GM11168 (cell line): ENCODE results near the gene TSPAN5.
"Not testable (repeated sequence)": the region's sequence is repeated elsewhere in the genome, so short reads cannot be mapped to it uniquely, and the experiment has no call there.

Experiments
- in situ Hi-C: fragments of 300-500 bp; cut with MboI; formaldehyde crosslinking; loops from one replicate; pipeline ENCODE4 v1.12.0; 2022; ENCODE audit warnings: low sequenced_read_pairs; ENCODE audit not compliant: unreplicated experiment

The TSPAN5 gene

DNA sequence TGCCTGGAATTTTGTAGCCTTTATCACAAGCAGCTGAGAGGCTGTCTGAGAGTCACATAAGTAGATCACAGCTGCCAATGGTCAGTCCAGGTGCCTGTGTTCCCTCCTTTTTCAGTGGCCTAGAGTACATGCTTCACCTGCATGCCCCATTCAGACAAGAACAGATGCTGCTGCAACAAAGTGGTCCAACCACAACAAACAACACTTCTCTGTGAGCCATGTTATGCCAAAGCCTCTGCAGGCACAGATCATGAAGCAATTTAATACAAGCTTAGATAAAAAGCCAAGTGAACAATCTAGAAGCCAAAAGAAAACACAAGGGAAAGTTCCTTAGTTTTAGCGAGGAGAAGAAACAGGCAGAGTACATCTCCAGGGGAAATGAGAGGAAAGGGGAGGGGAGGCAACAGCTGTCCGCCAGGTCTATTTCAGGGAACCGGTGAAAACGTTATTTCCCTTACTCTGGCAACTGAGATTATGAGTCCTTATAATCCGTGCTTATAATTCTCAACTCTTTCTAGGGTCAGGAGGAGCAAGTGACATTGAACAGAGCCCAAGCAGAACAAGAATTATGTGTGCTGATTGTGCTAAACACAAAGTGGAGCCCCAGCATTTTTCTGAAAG is 92.6 kb downstream of the TSPAN5 start:
- in situ Hi-C loops, result no loop called here

DNA sequence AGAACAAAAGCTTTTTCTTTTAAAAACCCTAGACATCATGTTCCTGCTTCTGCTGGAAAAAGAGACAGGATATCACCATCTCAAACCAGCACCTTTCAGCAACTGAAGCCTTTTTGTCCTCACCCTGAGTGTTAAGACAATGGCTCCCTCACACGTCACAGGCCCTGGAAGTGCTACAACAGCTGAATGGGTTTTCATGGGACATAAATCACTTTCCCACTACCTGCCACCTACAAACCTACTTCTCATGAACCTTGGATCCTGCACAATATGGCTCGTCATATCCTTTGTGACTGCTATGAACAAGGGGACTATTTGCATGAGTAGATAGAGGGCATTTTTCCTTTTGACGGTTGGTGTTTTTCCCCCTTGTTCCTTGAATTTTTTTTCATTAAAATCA is 93.6 kb downstream of the TSPAN5 start:
- in situ Hi-C loops, result no loop called here

DNA sequence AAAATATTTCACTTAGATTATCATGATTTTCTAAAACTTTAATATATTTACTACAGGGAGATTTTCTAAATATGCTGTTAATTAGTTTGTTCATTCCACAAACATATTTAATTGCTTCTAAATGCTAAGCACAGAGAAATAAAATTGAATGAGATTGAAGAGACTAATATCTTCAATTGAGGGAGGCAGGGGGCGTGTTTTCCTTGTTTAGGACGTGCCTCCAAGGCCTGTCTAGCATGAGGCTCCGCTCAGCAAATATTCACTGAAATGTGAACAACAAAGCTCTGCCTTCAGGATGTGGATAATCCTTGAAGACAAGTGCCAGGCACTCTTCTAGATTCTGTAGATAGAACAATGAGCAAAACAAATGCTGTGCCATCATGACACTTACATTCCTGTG is 98.1 kb downstream of the TSPAN5 start:
- in situ Hi-C loops, result no loop called here

DNA sequence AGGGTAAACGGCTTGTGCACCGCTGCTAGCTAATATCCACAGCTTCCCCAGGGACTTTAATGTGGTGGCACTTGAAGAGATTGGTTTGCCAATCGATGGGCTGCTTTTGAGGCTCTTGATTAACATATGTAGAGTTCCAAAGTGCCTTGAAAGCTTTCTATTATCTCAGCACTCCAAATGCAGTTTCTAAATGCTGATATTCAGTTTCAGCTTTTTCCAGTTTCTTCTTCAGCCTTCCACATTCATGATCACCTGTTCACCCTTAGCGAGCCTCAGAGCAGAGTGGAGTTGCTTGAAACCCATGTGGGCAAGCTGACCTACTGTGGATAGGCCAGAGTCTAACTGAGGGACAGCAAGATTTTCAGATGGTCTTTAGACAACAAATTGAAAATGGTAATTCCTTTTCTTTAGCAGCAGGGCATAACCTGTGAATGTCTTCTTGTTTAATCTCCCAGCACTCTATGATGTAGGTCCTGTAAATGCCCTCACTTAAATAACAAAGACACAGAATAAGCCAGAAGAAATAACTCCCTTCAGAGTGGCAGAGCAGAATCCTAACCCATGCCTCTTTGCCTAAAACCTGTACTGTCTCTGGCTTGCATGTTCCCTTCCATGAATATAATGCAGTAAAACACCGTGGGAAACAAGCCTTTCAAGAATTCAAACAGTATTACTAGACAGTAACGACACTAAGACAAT is 99.8 kb downstream of the TSPAN5 start:
- in situ Hi-C loops, result no loop called here

DNA sequence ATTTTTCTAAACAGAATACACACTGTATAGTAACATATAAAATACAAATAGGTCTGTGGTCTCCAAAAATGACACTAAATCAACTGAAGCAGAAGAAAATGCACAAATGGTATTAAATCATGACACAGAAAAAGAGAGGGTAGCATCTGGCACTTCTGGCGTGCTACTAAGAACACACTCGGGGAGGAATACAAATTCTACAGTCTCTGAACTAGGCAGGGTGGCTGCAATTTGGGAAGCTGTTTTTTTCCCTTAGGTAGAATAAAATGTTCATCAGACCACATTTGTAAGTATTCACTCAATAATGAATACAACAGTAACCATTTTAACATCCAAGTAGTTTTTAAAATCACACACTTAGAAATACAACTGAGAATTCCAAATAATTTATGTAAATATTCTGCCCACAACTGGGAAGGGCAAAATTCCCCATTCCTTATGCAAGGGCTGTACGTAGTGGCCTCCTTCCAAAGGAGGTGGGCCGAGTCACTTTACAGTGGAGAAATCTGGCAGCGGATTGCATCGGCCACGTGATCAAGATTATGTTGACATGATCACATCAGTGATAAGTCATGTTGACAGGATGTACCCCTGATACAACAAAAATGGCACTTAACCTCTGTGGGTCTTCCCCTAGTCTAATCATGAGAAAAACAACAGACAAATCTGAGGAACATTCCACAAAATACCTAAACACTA is 101.1 kb downstream of the TSPAN5 start:
- in situ Hi-C loops, result no loop called here

DNA sequence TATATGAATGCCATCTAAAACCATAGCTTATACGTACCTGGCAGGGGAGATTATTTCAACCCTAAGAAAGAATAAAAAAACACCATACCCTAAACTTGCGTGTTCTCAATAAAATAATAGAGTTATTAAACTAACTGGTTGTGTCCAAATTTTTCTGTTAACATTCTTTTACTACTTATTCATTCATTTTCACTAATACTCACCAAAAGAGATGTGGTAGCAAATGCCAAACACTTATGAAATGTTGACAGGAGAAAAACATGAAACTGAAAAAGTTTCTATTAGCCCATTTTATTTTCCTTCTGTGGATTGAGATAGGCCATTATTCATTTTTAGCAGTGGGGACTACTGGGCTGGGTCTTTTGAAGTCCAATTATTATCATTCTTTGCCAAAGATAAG is 102.0 kb downstream of the TSPAN5 start:
- in situ Hi-C loops, result no loop called here

DNA sequence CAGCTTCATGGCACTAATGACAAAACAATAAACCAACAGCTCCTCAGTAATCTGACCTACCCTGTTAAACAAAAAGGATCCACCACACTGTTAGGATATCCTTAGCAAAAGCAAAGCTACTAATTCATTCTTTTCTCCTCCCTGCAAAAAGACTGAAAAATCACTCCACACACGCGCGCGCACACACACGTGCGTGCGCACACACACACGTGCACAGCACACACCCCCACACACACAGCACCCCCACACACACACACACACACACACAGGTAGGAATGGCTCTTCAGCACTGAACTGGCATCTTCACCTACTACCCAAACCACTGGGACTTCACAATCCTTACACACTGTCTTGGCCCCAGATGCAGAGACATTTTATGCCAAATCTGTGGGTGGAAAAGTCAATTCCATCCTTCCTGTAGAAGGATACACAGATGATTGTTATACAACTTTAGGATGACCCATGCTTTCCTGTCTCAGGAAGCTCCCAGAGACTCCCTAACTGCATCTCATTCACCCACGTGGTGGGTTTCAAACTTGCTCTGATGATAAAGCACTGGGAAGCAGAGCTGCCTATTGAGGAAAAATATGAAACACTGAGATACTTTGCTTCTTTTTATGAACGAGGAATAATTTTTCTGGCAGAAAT is 102.5 kb downstream of the TSPAN5 start:
- in situ Hi-C loops, result no loop called here

DNA sequence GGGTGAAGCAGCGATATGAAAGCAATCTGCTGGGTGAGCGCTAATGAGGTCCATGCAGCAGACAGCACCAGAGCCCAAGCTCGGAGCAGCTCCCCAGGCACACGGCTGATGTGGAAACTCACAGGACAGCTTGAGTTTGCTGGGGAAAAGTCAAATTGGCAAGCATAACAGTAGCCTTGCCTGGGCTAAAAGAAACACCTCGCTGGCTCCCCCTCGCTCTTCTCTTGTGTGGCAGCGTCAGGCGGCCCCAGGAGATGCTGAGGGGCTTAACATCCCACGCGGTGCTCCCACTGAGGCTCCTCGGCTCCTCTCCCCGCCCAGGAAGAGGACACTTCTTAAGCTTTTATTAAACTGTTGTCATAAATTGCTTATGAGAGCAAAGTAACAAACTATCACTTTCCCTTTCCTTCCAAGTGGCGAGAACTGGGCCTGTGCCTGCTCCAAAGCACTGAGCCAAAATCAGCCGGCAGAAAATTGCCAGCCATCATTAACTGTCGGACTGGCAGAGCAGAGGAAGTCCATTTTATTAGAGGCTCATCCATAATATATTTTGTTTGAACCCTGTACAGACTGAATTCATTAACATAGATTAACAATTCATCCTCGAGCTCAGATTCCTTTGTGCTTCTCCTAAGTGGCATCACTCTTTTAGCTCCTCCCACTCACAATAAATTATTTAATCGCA is 111.4 kb downstream of the TSPAN5 start:
- in situ Hi-C loops, result no loop called here

DNA sequence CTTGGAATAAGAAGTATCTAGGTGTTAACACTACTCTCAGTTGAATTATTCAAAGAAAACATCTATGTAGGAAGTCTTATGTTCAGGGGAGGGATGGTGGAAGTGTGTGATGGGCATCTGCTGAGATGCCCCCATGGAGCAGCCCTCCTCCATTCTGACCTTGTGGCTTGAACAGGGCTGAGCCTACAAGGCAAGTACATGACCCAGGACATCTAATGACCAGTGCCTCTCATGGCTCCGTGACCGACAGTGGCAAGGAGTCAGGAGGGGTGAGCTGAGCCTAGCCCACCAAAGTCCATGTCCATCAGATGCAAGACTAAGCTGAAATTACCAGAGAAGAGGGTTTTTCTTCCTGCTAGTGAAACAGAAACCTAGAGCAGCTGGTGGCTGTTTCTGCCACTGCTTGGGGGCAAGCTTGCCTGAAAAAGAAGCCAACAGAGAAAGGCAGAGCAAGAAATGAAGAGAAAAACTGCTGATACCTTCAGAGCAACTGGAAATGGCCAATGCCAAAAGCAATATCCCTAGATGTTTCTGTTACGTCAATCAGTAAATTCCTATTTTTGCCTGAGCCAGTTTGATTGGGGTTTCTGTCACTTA is 113.5 kb downstream of the TSPAN5 start:
- in situ Hi-C loops, result no loop called here

DNA sequence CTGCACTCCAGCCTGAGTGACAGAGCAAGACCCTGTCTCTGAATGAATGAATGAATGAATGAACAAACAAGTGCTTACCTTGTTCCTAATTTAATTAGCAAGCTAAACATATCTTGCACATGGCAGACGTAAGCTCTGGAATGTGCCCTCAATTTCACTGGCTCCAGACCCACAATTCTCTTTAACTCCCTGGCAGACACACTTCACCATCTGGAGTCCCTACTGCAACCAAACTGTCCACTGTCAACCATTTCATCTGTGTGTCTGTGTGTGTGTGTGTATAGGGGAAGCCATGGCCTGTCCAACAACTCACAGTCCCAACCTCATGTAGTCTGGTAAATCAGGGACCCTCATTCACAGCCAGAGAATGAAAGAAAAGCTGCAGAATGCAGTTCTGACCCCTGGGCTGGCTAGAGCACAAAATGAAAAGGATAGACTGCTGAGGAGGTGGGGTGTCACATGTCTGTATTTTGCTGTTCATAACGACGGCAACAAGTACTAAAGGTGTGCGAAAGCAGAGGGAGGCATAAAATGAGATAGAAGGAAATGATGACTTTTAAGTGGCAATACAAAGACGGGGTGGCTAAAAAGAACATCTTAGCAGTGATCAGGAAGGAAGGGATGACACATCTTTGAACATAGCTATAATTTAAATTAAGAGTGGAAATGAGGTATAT is 114.1 kb downstream of the TSPAN5 start:
- in situ Hi-C loops, result no loop called here

DNA sequence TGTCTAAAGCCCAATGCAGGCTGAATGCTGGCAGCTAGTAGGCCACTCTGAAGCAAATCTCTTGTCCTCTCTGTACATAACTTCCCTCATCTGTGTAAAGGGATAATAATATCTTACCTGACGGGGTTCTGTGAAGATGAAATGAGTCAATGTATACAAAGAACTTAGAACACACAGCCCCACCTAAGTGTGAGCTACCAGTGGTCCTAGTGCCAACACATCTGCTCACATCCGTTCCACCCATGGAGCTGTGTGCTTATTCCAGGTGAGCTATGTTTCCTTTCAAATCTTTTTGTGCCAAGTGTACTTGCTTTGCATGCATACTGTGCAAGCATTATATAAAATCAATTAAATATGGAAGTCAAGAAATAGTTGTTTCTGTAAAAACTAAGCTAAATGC is 116.4 kb downstream of the TSPAN5 start:
- in situ Hi-C loops, result no loop called here

DNA sequence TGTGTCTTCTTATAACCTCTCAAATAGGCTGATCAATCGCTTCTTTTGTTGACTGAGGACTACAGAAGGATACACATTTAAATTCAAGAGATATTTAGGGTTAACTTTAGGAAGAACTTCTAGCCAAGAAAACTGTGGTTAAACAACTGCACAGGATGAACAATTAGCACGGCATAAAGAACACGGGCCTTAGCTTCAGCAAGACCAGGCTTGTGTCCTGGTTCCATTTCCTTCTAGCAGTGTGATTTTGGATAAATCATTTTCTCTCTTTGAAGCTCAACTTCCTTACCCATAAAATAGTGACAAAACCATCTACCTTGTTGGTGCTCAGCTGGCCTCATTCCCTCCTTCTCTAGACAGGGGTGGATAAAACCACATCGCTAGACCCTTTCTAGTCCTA is 117.6 kb downstream of the TSPAN5 start:
- in situ Hi-C loops, result no loop called here

DNA sequence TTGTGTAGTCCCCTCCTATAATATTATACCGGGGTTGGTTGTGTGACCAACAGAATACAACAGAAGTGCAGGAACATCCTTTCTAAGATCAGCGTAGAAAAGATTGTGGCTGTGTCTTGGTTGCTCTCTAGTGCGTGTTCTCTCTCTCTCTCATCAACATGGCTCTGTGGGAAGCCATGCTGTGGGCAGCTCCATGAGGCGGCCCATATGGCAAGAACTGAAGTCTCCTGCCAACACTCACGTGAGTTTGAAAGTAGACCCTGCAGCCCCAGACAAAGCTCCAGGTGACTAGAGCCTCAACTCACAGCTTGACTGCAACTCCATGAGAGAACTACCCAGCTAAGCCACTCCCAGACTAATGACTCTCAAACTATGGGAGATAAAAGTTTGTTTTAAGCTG is 118.7 kb downstream of the TSPAN5 start:
- in situ Hi-C loops, result no loop called here

DNA sequence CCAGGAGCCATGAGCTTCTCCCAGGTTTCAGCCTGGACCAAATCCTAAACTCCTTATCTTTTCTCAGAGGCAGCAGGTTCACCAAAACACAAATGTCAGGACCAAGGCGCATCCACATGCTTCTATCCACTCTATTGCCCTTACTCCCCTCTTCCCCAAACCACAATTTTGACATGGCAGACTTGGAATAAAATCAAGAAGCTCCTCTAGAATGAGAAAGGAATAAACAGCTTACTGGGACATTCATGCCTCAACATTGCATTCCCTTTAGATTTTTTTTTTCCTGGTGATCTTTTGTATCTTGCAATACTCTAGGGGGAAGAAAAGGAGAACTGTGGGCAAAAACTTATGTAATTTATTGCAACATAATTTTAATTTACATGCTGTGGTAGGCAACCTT is 119.1 kb downstream of the TSPAN5 start:
- in situ Hi-C loops, result no loop called here

DNA sequence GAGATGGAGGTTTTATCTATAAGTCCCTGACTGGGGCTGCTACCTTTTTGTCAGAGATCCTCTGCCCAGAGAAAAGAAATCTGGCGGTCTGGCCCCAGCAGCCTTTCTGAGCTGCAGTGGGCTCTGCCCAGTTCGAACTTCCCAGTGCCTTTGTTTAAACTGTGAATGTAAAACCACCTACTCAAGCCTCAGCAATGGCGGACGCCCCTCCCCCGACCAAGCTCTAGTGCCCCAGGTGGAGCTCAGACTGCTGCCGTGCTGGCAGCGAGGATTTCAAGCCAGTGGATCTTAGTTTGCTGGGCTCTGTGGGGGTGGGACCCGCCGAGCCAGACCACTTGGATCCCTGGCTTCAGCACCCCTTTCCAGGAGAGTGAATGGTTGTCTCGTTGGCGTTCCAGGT is 121.8 kb downstream of the TSPAN5 start:
- in situ Hi-C loops, result no loop called here

DNA sequence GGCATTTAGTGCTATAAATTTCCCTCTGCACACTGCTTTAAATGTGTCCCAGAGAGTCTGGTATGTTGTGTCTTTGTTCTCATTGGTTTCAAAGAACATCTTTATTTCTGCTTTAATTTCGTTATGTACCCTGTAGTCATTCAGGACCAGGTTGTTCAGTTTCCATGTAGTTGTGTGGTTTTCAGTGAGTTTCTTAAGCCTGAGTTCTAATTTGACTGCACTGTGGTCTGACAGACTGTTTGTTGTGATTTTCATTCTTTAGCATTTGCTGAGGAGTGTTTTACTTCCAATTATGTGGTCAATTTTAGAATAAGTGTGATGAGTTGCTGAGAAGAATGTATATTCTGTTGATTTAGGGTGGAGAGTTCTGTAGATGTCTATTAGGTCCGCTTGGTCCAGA is 124.3 kb downstream of the TSPAN5 start:
- in situ Hi-C loops, result not testable (repeated sequence)

DNA sequence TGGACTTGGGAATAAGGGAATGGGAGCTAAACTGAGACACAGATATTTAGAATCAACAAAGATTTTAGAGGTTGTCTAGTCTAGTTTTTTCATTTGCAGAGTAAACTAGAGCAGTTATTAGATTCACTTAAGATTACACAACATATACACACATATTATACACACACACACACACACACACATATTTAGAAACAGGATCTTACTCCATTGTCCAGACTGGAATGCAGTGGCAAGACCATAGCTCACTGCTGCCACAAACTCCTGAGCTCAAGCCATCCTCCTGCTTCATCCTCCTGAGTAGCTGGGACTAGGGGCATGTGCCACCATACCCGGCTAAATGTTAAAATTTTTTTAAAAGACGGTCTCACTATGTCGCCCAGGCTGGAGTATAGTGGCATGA is 127.8 kb downstream of the TSPAN5 start:
- in situ Hi-C loops, result no loop called here

DNA sequence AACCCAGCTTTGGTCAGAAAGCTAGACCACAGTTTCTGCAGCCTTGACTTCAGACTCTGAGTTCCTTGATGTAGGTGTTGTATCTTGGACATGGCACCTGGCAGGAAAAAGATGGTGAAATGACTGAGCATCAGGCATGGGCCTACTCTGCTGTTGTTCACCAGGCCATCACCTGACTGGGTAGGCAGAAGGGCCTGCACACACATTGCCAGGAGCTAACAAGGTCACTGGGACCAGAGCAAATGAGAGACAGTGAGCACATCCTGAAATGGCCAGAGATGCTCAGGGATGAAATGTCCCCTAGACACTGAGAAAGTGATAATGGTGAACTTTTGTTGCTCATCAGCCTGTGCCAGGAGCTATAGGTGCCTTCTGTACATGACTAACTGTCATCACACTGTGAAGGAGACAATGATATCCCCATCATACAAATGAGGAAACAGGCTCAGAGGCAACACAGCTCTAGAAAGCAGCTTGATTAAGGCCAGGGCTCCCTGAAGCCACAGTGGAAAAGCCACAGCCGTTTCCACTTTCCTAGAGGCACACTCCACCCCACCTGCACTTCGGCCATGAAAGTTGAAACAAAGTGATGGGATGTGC is 128.3 kb downstream of the TSPAN5 start:
- in situ Hi-C loops, result no loop called here

DNA sequence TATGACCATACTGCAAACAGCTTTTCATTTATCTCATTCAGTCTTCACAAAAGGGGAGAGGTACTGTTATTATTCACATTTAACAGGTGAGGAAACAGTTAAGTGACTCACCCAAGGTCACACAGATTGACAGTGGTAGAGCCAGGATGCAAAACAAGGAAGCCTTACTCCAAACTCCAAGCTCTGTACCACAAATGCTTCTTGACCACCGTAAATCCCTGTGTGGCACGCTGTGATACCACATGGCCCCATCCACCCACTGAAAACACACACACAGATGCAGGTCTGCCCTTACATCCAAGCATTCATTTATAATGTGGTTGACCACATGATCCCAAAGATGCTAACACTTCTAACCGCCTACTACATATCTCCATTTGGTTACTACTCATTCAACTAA is 129.5 kb downstream of the TSPAN5 start:
- in situ Hi-C loops, result no loop called here
